ENCODE data around the gene GARIN3.

GARIN3 gene

GRCh38 chr5:157142317-157143126 lies 23.5 kb downstream of the GARIN3 start, which contains the start of gene MED7:
TSS of gene MED7 (minus strand) at chr5:157142865. CDS start at chr5:157139431, 3,434 bp downstream.
- DNase-seq: peak; percentile 84

- no peak for DNase-seq
These were observed 28.4 kb downstream of the GARIN3 start for GRCh38 chr5:157137691-157138090.

GRCh38 chr5:157132281-157132612 lies 33.8 kb downstream of the GARIN3 start:
- DNase-seq: no peak

- DNase-seq: no peak
These were observed 35.1 kb downstream of the GARIN3 start for GRCh38 chr5:157130925-157131324.

GRCh38 chr5:157121709-157122108 lies 44.4 kb downstream of the GARIN3 start:
- DNase-seq: no peak

GRCh38 chr5:157120102-157120501 lies 46.0 kb downstream of the GARIN3 start:
- no peak for DNase-seq

GRCh38 chr5:157116483-157116954 lies 49.5 kb downstream of the GARIN3 start:
- DNase-seq: no peak

- DNase-seq: no peak
These were observed 50.6 kb downstream of the GARIN3 start for GRCh38 chr5:157115502-157115901.

- DNase-seq: no peak
These were observed 51.1 kb downstream of the GARIN3 start for GRCh38 chr5:157115012-157115411.

- no peak for DNase-seq
These were observed 53.1 kb downstream of the GARIN3 start for GRCh38 chr5:157113002-157113401.

All from NCI-H2171 (cell line).